CD4-positive, alpha-beta T cell treated with Interleukin-15 for 1 hour (primary cell): ENCODE measurements around the gene ATXN7L1.
"Not testable (repeated sequence)": the region's sequence is repeated elsewhere in the genome, so short reads cannot be mapped to it uniquely, and the experiment has no call there.

Source experiments
- DNase-seq: peaks from one replicate; pipeline ENCODE4 v3.0.0-alpha.2; 2020

Gene ATXN7L1

GRCh38 chr7:105799006-105799405 lies 77.4 kb downstream of the ATXN7L1 start:
- DNase-seq, result no peak

DNA sequence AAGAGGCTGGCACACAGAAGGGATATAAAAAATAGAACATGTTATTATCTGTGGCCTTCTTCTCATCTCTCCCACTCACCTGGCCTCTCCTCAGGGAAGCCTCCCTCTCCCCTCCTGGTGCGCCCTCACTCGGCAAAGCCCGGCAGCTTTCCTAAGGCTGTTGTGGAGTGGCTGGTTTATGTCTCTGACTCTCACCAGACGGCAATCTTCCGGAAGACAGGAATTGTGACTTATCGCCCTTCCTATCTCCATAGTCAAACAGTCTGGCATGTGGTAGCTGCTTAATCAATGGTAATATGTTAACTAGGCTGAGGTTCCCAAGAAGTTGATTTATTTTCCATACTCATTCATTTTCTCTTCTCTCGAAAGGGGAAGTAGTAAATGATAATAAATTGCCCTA lies 78.7 kb downstream of the ATXN7L1 start:
- no peak for DNase-seq

- no peak for DNase-seq
Measured at GRCh38 chr7:105796365-105796764, 80.0 kb downstream of the ATXN7L1 start.

GRCh38 chr7:105794741-105795729 lies 81.4 kb downstream of the ATXN7L1 start:
- no peak for DNase-seq

DNA sequence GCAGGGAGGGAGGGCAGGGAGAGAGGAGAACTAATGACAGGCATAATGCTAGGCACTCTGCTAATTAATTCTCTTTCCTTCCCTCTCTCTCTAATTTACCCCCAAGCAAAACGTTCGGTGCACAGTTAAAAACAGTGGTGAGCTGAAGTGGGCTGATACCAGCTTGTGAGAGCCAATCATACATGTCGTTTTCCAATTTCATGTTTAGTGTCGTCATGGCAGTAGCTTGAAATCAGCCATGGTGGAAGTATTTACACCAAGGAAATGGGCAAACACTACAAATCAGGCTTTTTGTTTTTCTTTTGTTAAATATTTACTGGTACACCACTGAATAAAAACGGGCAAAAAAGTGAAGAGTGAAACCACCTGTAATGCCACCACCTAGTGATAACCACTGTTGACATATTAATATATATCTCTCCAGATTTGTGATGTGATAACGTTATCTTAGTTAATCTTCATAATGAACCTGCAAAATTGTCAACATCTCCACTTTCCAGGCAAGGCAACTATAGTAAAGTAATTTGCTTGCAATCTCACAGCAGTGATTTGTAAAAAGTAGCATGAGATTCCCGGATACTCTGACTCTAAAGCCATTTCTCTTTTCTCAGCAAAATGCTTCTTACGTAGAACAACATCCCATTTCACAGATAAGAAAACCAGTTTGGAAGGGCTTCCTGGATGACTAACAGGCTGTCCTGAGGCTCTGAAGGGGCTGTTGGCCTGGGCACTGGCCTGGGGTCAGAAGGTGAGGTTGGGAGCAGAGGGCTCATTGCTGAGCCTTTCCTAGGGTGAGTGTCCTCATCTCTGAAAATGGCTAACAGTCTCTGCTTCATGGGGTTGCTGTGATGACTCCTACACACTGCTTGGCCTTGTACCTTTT lies 83.7 kb downstream of the ATXN7L1 start:
- DNase-seq, result no peak

DNA sequence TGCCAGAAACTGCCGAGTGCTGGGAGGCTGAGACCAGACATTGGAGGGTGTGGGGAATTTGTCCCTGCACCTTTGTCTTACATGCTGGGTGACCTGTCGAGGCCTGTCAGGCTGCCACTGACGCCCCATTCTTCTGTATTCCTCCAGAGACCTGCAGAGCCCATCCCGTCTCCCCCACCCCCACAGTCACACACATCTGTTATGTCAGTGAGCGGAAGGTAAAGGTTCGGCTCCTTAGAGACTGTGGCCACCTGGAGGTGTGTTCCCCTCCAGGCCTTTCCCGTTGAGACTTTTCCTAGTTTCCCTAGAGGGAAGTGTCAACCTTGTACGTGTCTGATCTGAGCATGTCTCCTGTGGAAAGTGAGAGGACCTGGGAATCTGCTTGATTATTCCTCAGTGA lies 84.5 kb downstream of the ATXN7L1 start:
- no peak for DNase-seq

- DNase-seq, result no peak
Measured at GRCh38 chr7:105790996-105791395, 85.4 kb downstream of the ATXN7L1 start.

DNA sequence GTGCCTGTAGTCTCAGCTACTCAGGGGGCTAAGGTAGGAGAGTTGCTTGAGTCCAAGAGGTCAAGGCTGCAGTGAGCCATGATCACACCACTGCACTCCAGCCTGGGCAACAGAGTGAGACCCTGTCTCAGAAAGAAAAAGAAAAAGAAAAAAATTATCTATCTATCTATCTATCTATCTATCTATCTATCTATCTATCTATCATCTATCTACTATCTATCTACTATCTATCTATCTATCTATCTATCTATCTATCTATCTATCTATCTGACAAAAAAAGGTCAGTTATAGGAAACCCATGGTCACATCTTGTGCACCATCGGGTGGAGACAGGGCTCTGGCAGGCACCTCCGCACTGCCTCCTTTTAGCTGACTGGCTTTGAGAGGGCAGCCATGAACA lies 85.9 kb downstream of the ATXN7L1 start:
- not testable (repeated sequence) for DNase-seq

- DNase-seq, result no peak
Measured at GRCh38 chr7:105788816-105789349, 87.5 kb downstream of the ATXN7L1 start.

DNA sequence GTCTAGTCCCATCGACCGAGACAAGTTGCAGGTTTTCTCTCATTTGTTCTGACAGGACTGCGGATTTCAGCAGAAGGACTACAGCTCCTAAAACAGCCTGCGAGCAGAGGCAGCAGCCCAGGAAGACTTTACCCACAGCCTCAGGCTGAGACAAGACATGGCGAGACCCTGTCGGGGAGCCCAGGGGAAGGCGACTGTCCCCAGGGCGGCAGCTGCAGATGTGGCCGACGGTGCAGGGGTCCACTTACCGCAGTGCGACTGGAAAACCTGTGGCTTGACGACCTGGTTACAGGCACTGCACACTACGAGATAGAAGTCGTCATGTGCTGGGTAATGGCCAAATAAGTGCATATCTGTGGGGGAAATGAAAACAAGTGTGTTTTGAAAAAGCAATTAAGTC lies 88.0 kb downstream of the ATXN7L1 start:
- no peak for DNase-seq

GRCh38 chr7:105787793-105788192 lies 88.6 kb downstream of the ATXN7L1 start:
- no peak for DNase-seq

DNA sequence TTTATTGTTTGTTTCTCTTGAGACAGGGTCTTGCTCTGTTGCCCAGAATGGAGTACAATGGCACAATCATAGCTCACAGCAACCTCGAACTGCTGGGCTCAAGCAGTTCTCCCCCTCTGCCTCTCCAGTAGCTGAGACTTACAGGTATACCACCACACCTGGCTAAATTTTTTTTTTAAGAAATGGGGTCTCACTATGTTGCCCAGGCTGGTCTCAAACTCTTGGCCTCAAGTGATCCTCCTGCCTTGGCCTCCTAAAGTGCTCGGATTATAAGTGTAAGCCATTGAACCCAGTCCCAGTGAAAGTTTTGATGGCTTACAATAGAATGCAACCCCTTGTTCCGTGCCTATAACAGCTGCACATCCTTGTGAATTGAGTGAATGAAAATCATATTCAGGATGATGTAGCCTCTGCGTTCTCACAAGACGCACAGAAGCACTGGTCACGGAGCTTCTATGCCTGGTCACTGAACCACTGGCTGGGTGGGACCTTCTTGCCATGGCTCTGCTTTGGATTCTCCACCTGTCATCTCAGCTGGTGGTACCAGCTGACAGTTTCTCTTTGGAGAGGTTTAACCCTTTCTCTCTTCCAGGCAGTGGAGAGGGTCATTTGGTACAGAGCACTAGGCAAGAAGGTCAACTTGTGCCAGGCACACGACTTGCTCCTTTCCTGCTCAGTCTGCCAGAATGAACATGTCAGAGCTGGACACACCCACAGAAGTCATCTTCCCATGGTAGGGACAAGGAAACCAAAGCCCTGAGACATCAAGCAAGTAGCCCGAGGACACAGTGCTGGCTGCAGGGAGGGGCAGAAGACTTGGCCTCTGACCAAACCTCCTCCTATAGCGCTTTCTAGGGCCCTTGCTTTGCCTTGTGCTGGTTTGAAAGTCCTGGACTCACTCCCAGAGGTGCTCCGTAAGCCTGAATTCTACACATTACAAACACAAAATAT lies 89.6 kb downstream of the ATXN7L1 start:
- DNase-seq, result no peak

- DNase-seq, result no peak
Measured at GRCh38 chr7:105782391-105783042, 93.9 kb downstream of the ATXN7L1 start.

- no peak for DNase-seq
Measured at GRCh38 chr7:105779856-105780780, 96.3 kb downstream of the ATXN7L1 start.

GRCh38 chr7:105778956-105779355 lies 97.4 kb downstream of the ATXN7L1 start:
- no peak for DNase-seq

DNA sequence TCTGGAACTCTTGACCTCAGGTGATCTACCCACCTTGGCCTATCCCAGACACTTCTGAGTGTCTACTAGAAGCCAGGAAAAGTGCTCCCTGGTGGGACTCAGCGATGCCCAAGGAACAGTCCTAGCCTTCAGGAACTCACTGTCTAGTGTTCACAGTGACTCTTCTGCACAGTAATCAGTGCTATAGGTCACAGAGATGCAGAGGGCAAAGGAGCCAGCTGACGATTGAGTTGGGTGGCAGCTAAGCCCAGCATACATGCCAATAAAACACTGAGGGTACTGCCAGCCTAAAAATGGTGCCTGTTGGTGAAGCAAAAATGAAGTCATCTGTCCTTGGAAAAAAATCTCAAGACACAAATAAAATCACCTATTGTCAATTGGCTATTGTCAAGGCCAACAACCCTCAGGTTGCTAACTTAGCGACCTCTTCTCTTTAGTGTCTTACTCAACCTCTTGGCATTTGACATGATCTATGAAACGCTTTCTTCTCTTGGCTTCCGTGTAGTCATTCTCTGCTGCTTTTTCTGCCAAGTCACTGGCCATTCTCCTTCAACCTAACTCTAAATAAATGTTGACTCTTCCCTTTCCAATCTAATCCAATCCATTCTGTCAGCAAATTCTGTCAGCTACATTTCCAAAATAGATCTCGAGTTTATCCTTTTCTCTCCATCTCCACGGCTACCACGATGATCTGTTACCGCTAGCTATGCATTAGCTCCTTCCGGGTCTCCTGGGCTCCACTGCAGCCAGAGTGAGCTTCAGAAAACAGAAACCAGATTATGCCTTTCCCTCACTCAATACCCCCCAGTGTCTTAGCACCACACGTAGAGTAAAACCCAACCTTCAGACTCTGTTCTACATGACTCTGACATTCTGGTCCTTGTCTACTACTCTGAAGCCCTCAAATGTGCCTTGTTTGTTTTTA lies 99.2 kb downstream of the ATXN7L1 start:
- no peak for DNase-seq

- DNase-seq, result no peak
Measured at GRCh38 chr7:105776068-105776790, 100.2 kb downstream of the ATXN7L1 start.

DNA sequence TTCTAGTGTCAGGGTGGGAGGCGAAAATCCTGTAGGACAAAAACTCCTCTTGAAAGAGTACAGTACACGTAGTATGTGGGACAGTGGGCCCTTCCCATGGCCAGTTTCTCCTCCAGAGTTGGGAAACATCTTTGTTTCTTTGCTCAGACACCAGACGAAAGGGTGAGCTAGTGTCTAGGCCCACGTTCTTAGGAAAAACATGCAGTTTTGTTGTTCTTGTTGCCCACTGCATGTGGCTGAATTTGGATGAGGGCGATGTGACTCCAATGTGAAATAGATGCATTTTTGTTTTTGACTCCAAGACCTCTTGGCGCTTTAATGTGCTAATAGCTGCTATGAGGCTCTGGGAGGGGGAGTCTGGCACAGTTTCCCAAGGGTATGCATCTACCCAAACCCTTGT lies 100.8 kb downstream of the ATXN7L1 start:
- DNase-seq, result no peak

DNA sequence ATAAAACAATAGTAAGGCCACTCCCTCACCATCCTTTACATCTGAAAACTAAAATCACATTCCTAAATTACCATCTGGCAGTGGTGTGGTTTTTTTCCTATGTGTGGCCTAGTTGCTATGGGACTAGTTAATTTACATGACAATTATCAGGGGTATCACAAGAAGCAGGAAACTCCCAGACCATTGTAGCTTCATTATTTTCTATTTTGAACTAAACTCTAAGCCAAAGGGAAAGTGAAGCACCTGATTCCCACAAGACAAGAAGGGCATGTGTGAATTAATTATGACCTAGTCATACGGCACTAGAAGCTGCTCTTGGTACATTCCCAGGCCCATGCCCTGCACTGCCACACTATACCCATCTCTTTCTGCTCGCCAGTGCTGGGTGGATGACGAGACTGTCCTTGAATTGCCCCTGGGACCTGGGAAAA lies 103.4 kb downstream of the ATXN7L1 start:
- no peak for DNase-seq
